Erythroblast (primary cell): ENCODE measurements around the gene LAMA1.

Experiments
- DNase-seq, 2 experiments: peaks; one replicate each; lab custom pipeline; 2025; lab: John Stamatoyannopoulos, UW
- GATA1 ChIP-seq: IDR thresholded peaks from 2 replicates; pipeline ENCODE4 v1.6.1; 2011; ENCODE audit warnings: low read depth, mild to moderate bottlenecking, control low read depth, low read length, moderate library complexity
- POLR2A ChIP-seq: IDR thresholded peaks from 2 replicates; pipeline ENCODE4 v1.6.1; 2011; ENCODE audit warnings: mild to moderate bottlenecking, low read length

Gene LAMA1

GRCh38 chr18:6976935-6977334, 140.7 kb downstream of the LAMA1 start:
- TF ChIP-seq POLR2A (no peak), GATA1 (no peak)
- DNase-seq = no peak

- no peak for DNase-seq
Measured at GRCh38 chr18:6975084-6975483, 142.5 kb downstream of the LAMA1 start.

GRCh38 chr18:6971823-6972478, 145.6 kb downstream of the LAMA1 start:
- no peak for DNase-seq
- TF ChIP-seq POLR2A = no peak
- TF ChIP-seq GATA1 = no peak

More at GRCh38 chr18:6975084-6975483, 142.5 kb downstream of the LAMA1 start:
- TF ChIP-seq POLR2A (no peak), GATA1 (no peak)

- TF ChIP-seq POLR2A = no peak
- TF ChIP-seq GATA1 = no peak
- no peak for DNase-seq
Measured at GRCh38 chr18:6963452-6964097, 154.0 kb downstream of the LAMA1 start.

- no peak for DNase-seq
- no peak for TF ChIP-seq GATA1
- no peak for TF ChIP-seq POLR2A
Measured at GRCh38 chr18:6962571-6963451, 154.8 kb downstream of the LAMA1 start.

- no peak for TF ChIP-seq GATA1
- TF ChIP-seq POLR2A = no peak
- no peak for DNase-seq
Measured at GRCh38 chr18:6961331-6961730, 156.3 kb downstream of the LAMA1 start.

- no peak for TF ChIP-seq GATA1
- TF ChIP-seq POLR2A = no peak
- DNase-seq = no peak
Measured at GRCh38 chr18:6960656-6961055, 156.9 kb downstream of the LAMA1 start.

GRCh38 chr18:6960124-6960523, 157.5 kb downstream of the LAMA1 start:
- TF ChIP-seq GATA1 = no peak
- TF ChIP-seq POLR2A = no peak

GRCh38 chr18:6959110-6959509, 158.5 kb downstream of the LAMA1 start:
- TF ChIP-seq POLR2A (no peak), GATA1 (no peak)

More at GRCh38 chr18:6960124-6960523, 157.5 kb downstream of the LAMA1 start:
- no peak for DNase-seq

GRCh38 chr18:6956999-6957398, 160.6 kb downstream of the LAMA1 start:
- no peak for TF ChIP-seq GATA1
- TF ChIP-seq POLR2A = no peak
- DNase-seq = no peak

More at GRCh38 chr18:6959110-6959509, 158.5 kb downstream of the LAMA1 start:
- no peak for DNase-seq

GRCh38 chr18:6956495-6956894, 161.1 kb downstream of the LAMA1 start:
- DNase-seq = no peak
- no peak for TF ChIP-seq POLR2A
- no peak for TF ChIP-seq GATA1

- no peak for TF ChIP-seq POLR2A
- TF ChIP-seq GATA1 = no peak
Measured at GRCh38 chr18:6955304-6955703, 162.3 kb downstream of the LAMA1 start.

GRCh38 chr18:6954501-6954900, 163.1 kb downstream of the LAMA1 start:
- no peak for TF ChIP-seq GATA1
- TF ChIP-seq POLR2A = no peak
- no peak for DNase-seq

More at GRCh38 chr18:6955304-6955703, 162.3 kb downstream of the LAMA1 start:
- DNase-seq = no peak

GRCh38 chr18:6951336-6952090, 166.1 kb downstream of the LAMA1 start:
- no peak for DNase-seq
- no peak for TF ChIP-seq POLR2A
- no peak for TF ChIP-seq GATA1
